Astrocyte (in vitro differentiated cells and primary cell): Measurements from ENCODE around the gene MAP3K20. TPM values are rescaled to one million over a fixed set of nuclear protein-coding genes. Genes with fewer than 3 reads are reported as not detected.

Experiments used
- DNase-seq: peaks from one replicate; pipeline ENCODE4 v3.0.0-alpha.2; 2010; ENCODE audit warnings: low read depth
- FAIRE-seq: peaks from 2 replicates; lab custom pipeline; 2011; peaks lifted over from hg19 to GRCh38; lab: Jason Lieb, UNC
- H2AFZ ChIP-seq: 2 replicates; pipeline ENCODE4 v1.6.0; 2012; ENCODE audit warnings: low read depth, low read length, inconsistent platforms
- H3K27ac ChIP-seq: 2 replicates; pipeline ENCODE4 v1.5.1; 2011; ENCODE audit warnings: low read depth, low read length, inconsistent platforms
- H3K27me3 ChIP-seq: 2 replicates; pipeline ENCODE4 v1.6.0; 2011; ENCODE audit warnings: low read length, inconsistent platforms; ENCODE audit not compliant: insufficient read depth
- H3K36me3 ChIP-seq: 2 replicates; pipeline ENCODE4 v1.5.1; 2011; ENCODE audit warnings: low read length, inconsistent platforms; ENCODE audit not compliant: insufficient read depth
- H3K4me1 ChIP-seq: 2 replicates; pipeline ENCODE4 v1.5.1; 2011; ENCODE audit warnings: low read length, inconsistent platforms; ENCODE audit not compliant: insufficient read depth
- H3K4me2 ChIP-seq: 2 replicates; pipeline ENCODE4 v1.6.0; 2012; ENCODE audit warnings: low read length, inconsistent platforms
- H3K4me3 ChIP-seq: 2 replicates; pipeline ENCODE4 v1.5.1; 2011; ENCODE audit warnings: low read depth, mild to moderate bottlenecking, low read length, inconsistent platforms; ENCODE audit not compliant: insufficient read depth
- H3K79me2 ChIP-seq: 2 replicates; pipeline ENCODE4 v1.6.0; 2012; ENCODE audit warnings: mild to moderate bottlenecking, low read length, inconsistent platforms; ENCODE audit not compliant: insufficient read depth
- H3K9ac ChIP-seq: 2 replicates; pipeline ENCODE4 v1.6.0; 2012; ENCODE audit warnings: mild to moderate bottlenecking, low read length, inconsistent platforms
- H3K9me3 ChIP-seq: 2 replicates; pipeline ENCODE4 v1.5.1; 2012; ENCODE audit warnings: low read depth, mild to moderate bottlenecking, low read length, inconsistent platforms; ENCODE audit not compliant: insufficient read depth
- H4K20me1 ChIP-seq: 2 replicates; pipeline ENCODE4 v1.6.0; 2012; ENCODE audit warnings: low read length, inconsistent platforms; ENCODE audit not compliant: insufficient read depth
- H3K27ac Mint-ChIP-seq: one replicate; pipeline ENCODE4 v1.8.0; 2021; ENCODE audit warnings: mild to moderate bottlenecking, mixed read lengths; ENCODE audit not compliant: unreplicated experiment
- H3K27me3 Mint-ChIP-seq: one replicate; pipeline ENCODE4 v1.8.0; 2021; ENCODE audit warnings: low read depth, mixed read lengths; ENCODE audit not compliant: unreplicated experiment
- H3K36me3 Mint-ChIP-seq: one replicate; pipeline ENCODE4 v1.8.0; 2021; ENCODE audit warnings: low read depth, mixed read lengths; ENCODE audit not compliant: unreplicated experiment
- H3K4me1 Mint-ChIP-seq: one replicate; pipeline ENCODE4 v1.8.0; 2021; ENCODE audit warnings: low read depth, mixed read lengths; ENCODE audit not compliant: unreplicated experiment
- H3K4me3 Mint-ChIP-seq: one replicate; pipeline ENCODE4 v1.8.0; 2021; ENCODE audit warnings: mild to moderate bottlenecking, moderate library complexity, mixed read lengths; ENCODE audit not compliant: unreplicated experiment
- H3K9me3 Mint-ChIP-seq: one replicate; pipeline ENCODE4 v1.8.0; 2021; ENCODE audit warnings: mild to moderate bottlenecking, mixed read lengths; ENCODE audit not compliant: unreplicated experiment
- CTCF ChIP-seq: IDR thresholded peaks from 2 replicates; pipeline ENCODE4 v1.5.1; 2011; ENCODE audit warnings: low read depth, mild to moderate bottlenecking, inconsistent platforms, low read length, moderate library complexity; ENCODE audit not compliant: insufficient read depth
- EZH2 ChIP-seq: IDR thresholded peaks from 2 replicates; pipeline ENCODE4 v1.6.1; 2012; ENCODE audit warnings: mild to moderate bottlenecking, low read length, inconsistent platforms; ENCODE audit not compliant: insufficient read depth
- total RNA-seq: library from RNA; stranded (reverse); gene quantifications from 2 replicates; pipeline ENCODE4 v1.2.1, GENCODE V29; 2021

Gene MAP3K20
- total RNA-seq, 1 donor from 2014 or later: 42.4 TPM

- H3K27ac Mint-ChIP-seq: peak overlapping the region; percentile 99
- H3K4me3 ChIP-seq: no peak overlapping the region
- TF ChIP-seq EZH2 (no peak), CTCF (no peak)
- H3K9me3 Mint-ChIP-seq: peaks cover 2% of the 10 kb centered on the region
- H4K20me1 ChIP-seq: no peaks in the 10 kb centered on the region
- H3K9me3 ChIP-seq: no peaks in the 10 kb centered on the region
- peak overlapping the region; percentile 31 for H3K9ac ChIP-seq
- peak overlapping the region; percentile 61 for H3K27ac ChIP-seq
- FAIRE-seq: no peak
- H3K4me1 ChIP-seq: peaks cover 14% of the 10 kb centered on the region
- H3K4me3 Mint-ChIP-seq: peak overlapping the region; percentile 30
- H3K27me3 ChIP-seq: no peaks in the 10 kb centered on the region
- H3K36me3 ChIP-seq: no peaks in the 10 kb centered on the region
- peaks cover 36% of the 10 kb centered on the region for H3K4me1 Mint-ChIP-seq
- H3K27me3 Mint-ChIP-seq: no peaks in the 10 kb centered on the region
- H3K79me2 ChIP-seq: peaks cover 47% of the 10 kb centered on the region
- H2AFZ ChIP-seq: no peak overlapping the region
- peaks cover 8% of the 10 kb centered on the region for H3K36me3 Mint-ChIP-seq
- DNase-seq: peak; percentile 90
- H3K4me2 ChIP-seq: peak overlapping the region; percentile 69
Observed at GRCh38 chr2:173109253-173110188, 33.9 kb downstream of the MAP3K20 start.

GRCh38 chr2:173117678-173118077, 42.0 kb downstream of the MAP3K20 start:
- FAIRE-seq (no peak), DNase-seq (no peak)
- Mint-ChIP-seq H3K9me3 (no peaks in the 10 kb centered on the region), H3K27me3 (no peaks in the 10 kb centered on the region), H3K36me3 (peaks cover 12% of the 10 kb centered on the region), H3K4me3 (no peak overlapping the region), H3K4me1 (peaks cover 4% of the 10 kb centered on the region), H3K27ac (no peak overlapping the region)
- H3K4me3 ChIP-seq: no peak overlapping the region
- H3K9ac ChIP-seq: no peak overlapping the region
- H3K4me1 ChIP-seq: no peaks in the 10 kb centered on the region
- H3K79me2 ChIP-seq: peaks cover 49% of the 10 kb centered on the region
- H3K27me3 ChIP-seq: no peaks in the 10 kb centered on the region
- H2AFZ ChIP-seq: no peak overlapping the region
- H3K4me2 ChIP-seq: no peak overlapping the region
- H3K9me3 ChIP-seq: no peaks in the 10 kb centered on the region
- H3K36me3 ChIP-seq: no peaks in the 10 kb centered on the region
- no peaks in the 10 kb centered on the region for H4K20me1 ChIP-seq
- H3K27ac ChIP-seq: no peak overlapping the region
- no peak for TF ChIP-seq EZH2
- TF ChIP-seq CTCF: no peak

- H3K4me3 ChIP-seq: no peak overlapping the region
- H3K4me3 Mint-ChIP-seq: no peak overlapping the region
- no peak overlapping the region for H3K4me2 ChIP-seq
- H3K9me3 ChIP-seq: no peaks in the 10 kb centered on the region
- no peak overlapping the region for H3K27ac ChIP-seq
- no peaks in the 10 kb centered on the region for H3K9me3 Mint-ChIP-seq
- no peak for TF ChIP-seq EZH2
- no peak for TF ChIP-seq CTCF
- H4K20me1 ChIP-seq: no peaks in the 10 kb centered on the region
- DNase-seq (peak; percentile 67), FAIRE-seq (peak; percentile 5)
- H3K27ac Mint-ChIP-seq: no peak overlapping the region
- H3K79me2 ChIP-seq: peaks cover 44% of the 10 kb centered on the region
- no peak overlapping the region for H3K9ac ChIP-seq
- H3K27me3 Mint-ChIP-seq: no peaks in the 10 kb centered on the region
- no peaks in the 10 kb centered on the region for H3K27me3 ChIP-seq
- H3K36me3 ChIP-seq: no peaks in the 10 kb centered on the region
- H3K4me1 Mint-ChIP-seq: peaks cover 7% of the 10 kb centered on the region
- peaks cover 14% of the 10 kb centered on the region for H3K36me3 Mint-ChIP-seq
- no peaks in the 10 kb centered on the region for H3K4me1 ChIP-seq
- no peak overlapping the region for H2AFZ ChIP-seq
Observed at GRCh38 chr2:173118395-173118794, 42.7 kb downstream of the MAP3K20 start.
